ENCODE results near the gene FARP1.

DNA sequence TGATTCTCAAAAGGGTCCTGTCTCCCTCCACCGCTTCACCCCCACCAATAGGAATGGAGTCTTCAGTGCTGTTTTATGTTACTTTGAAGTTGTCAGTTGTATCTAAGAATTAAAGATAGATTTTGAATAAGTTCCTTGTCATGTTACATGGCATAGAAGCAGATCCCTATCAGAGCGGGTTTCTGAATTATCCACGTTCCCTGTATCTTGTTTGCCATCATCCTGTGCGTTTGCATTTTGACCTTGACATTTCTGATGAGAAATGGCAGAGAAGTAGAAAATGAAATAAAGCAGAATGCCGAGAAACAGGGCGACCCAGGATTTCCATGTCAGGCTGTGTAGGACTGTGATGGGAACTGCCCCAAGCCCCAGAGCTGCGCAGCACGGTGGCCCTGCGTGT lies 154.9 kb downstream of the FARP1 start:
- TF ChIP-seq, protein P1, sequence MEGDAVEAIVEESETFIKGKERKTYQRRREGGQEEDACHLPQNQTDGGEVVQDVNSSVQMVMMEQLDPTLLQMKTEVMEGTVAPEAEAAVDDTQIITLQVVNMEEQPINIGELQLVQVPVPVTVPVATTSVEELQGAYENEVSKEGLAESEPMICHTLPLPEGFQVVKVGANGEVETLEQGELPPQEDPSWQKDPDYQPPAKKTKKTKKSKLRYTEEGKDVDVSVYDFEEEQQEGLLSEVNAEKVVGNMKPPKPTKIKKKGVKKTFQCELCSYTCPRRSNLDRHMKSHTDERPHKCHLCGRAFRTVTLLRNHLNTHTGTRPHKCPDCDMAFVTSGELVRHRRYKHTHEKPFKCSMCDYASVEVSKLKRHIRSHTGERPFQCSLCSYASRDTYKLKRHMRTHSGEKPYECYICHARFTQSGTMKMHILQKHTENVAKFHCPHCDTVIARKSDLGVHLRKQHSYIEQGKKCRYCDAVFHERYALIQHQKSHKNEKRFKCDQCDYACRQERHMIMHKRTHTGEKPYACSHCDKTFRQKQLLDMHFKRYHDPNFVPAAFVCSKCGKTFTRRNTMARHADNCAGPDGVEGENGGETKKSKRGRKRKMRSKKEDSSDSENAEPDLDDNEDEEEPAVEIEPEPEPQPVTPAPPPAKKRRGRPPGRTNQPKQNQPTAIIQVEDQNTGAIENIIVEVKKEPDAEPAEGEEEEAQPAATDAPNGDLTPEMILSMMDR (IDR thresholded peaks at IDR 0.05), result no peak
- no peak for TF ChIP-seq EP300 (IDR thresholded peaks at IDR 0.05)
- no peak for TF ChIP-seq POLR2A (IDR thresholded peaks at IDR 0.05)
- no peak for TF ChIP-seq POLR2AphosphoS5 (IDR thresholded peaks at IDR 0.05)

All from gastroesophageal sphincter (tissue), 3 donors.